Mesodermal cell (in vitro differentiated cells): ENCODE data around the gene LGALSL.

Experiments
- H3K27ac ChIP-seq: 2 replicates; pipeline ENCODE4 v1.7.0; 2013; ENCODE audit warnings: mild to moderate bottlenecking, low read depth, low read length, moderate library complexity; ENCODE audit not compliant: severe bottlenecking
- H3K36me3 ChIP-seq: 2 replicates; pipeline ENCODE4 v1.7.1; 2013; ENCODE audit warnings: mild to moderate bottlenecking, low read length, moderate library complexity; ENCODE audit not compliant: control insufficient read depth, insufficient read depth
- H3K4me1 ChIP-seq: one replicate; pipeline ENCODE4 v1.7.1; 2013; ENCODE audit warnings: mild to moderate bottlenecking, low read length; ENCODE audit not compliant: insufficient read depth, control insufficient read depth, poor library complexity, severe bottlenecking
- H3K4me3 ChIP-seq: 2 replicates; pipeline ENCODE4 v1.7.0; 2013; ENCODE audit warnings: low read length, control low read depth, mild to moderate bottlenecking; ENCODE audit not compliant: insufficient read depth, poor library complexity, severe bottlenecking; ENCODE audit errors: extremely low read depth
- H3K9me3 ChIP-seq: 2 replicates; pipeline ENCODE4 v1.7.1; 2013; ENCODE audit warnings: mild to moderate bottlenecking, low read length, moderate library complexity; ENCODE audit not compliant: control insufficient read depth
- WGBS, 2 experiments: methylation state at CpG; one replicate each; pipeline ENCODE4 v1.1.5; 2013; ENCODE audit warnings: missing lambda C conversion rate in 2 of 2; ENCODE audit not compliant: insufficient coverage in 2 of 2; 5-methylcytosine and 5-hydroxymethylcytosine counted together

The LGALSL gene

GRCh38 chr2:64482765-64483504, 29.0 kb downstream of the LGALSL start:
- no peak overlapping the region for H3K4me3 ChIP-seq
- H3K27ac ChIP-seq: no peak overlapping the region
- WGBS, 2 experiments: 33% methylated on average over 2 to 3 of the region's 5 CpGs
- peaks cover 16% of the 10 kb centered on the region for H3K4me1 ChIP-seq
- no peaks in the 10 kb centered on the region for H3K9me3 ChIP-seq
- H3K36me3 ChIP-seq: no peaks in the 10 kb centered on the region

GRCh38 chr2:64485331-64485730, 31.4 kb downstream of the LGALSL start:
- Histone ChIP-seq H3K9me3 (no peaks in the 10 kb centered on the region), H3K4me3 (no peak overlapping the region), H3K27ac (no peak overlapping the region), H3K4me1 (peaks cover 23% of the 10 kb centered on the region), H3K36me3 (no peaks in the 10 kb centered on the region)
- WGBS, 2 experiments: 85 to 95% methylated on average over 3 of the region's 4 CpGs

- Histone ChIP-seq H3K4me1 (peaks cover 23% of the 10 kb centered on the region), H3K4me3 (no peak overlapping the region), H3K27ac (no peak overlapping the region), H3K9me3 (no peaks in the 10 kb centered on the region), H3K36me3 (no peaks in the 10 kb centered on the region)
- 83 to 87% methylated on average over 6 to 8 of the region's 8 CpGs for WGBS, 2 experiments
These were observed 32.0 kb downstream of the LGALSL start for GRCh38 chr2:64485961-64486360.

GRCh38 chr2:64487256-64488049, 33.5 kb downstream of the LGALSL start:
- Histone ChIP-seq H3K4me1 (peaks cover 22% of the 10 kb centered on the region), H3K27ac (no peak overlapping the region), H3K36me3 (no peaks in the 10 kb centered on the region), H3K4me3 (no peak overlapping the region), H3K9me3 (no peaks in the 10 kb centered on the region)
- WGBS, 2 experiments: 77 to 84% methylated on average over 4 to 5 of the region's 10 CpGs

- WGBS, 2 experiments: 62 to 66% methylated on average over 14 to 16 of the region's 20 CpGs
- no peaks in the 10 kb centered on the region for H3K9me3 ChIP-seq
- H3K4me1 ChIP-seq: peaks cover 17% of the 10 kb centered on the region
- no peaks in the 10 kb centered on the region for H3K36me3 ChIP-seq
- H3K27ac ChIP-seq: no peak overlapping the region
- no peak overlapping the region for H3K4me3 ChIP-seq
These were observed 34.4 kb downstream of the LGALSL start for GRCh38 chr2:64488050-64488974.

- 81 to 85% methylated on average over 3 of the region's 5 CpGs for WGBS, 2 experiments
- Histone ChIP-seq H3K9me3 (no peaks in the 10 kb centered on the region), H3K4me1 (peaks cover 13% of the 10 kb centered on the region), H3K36me3 (no peaks in the 10 kb centered on the region), H3K27ac (no peak overlapping the region), H3K4me3 (no peak overlapping the region)
These were observed 35.3 kb downstream of the LGALSL start for GRCh38 chr2:64489081-64489751.

GRCh38 chr2:64491426-64491825, 37.5 kb downstream of the LGALSL start:
- Histone ChIP-seq H3K36me3 (no peaks in the 10 kb centered on the region), H3K27ac (no peak overlapping the region), H3K4me3 (no peak overlapping the region), H3K4me1 (peaks cover 13% of the 10 kb centered on the region), H3K9me3 (no peaks in the 10 kb centered on the region)
- WGBS, 2 experiments: 95% methylated on average over 4 of the region's 4 CpGs

GRCh38 chr2:64492272-64492671, 38.3 kb downstream of the LGALSL start:
- no CpG with 5 or more reads among the region's 3 CpGs for WGBS, 2 experiments
- H3K9me3 ChIP-seq: no peaks in the 10 kb centered on the region

GRCh38 chr2:64492821-64493220, 38.9 kb downstream of the LGALSL start:
- peaks cover 13% of the 10 kb centered on the region for H3K4me1 ChIP-seq
- H3K9me3 ChIP-seq: no peaks in the 10 kb centered on the region
- WGBS, 2 experiments: 40 to 60% methylated on average over 1 of the region's 3 CpGs
- no peak overlapping the region for H3K4me3 ChIP-seq
- no peaks in the 10 kb centered on the region for H3K36me3 ChIP-seq
- no peak overlapping the region for H3K27ac ChIP-seq

More at GRCh38 chr2:64492272-64492671, 38.3 kb downstream of the LGALSL start:
- Histone ChIP-seq H3K4me1 (peaks cover 13% of the 10 kb centered on the region), H3K27ac (no peak overlapping the region), H3K36me3 (no peaks in the 10 kb centered on the region), H3K4me3 (no peak overlapping the region)

- no peaks in the 10 kb centered on the region for H3K9me3 ChIP-seq
- 83 to 100% methylated on average over 1 to 3 of the region's 4 CpGs for WGBS, 2 experiments
These were observed 39.8 kb downstream of the LGALSL start for GRCh38 chr2:64493788-64494187.

More at GRCh38 chr2:64493788-64494187, 39.8 kb downstream of the LGALSL start:
- Histone ChIP-seq H3K4me3 (no peak overlapping the region), H3K27ac (no peak overlapping the region), H3K36me3 (no peaks in the 10 kb centered on the region), H3K4me1 (peaks cover 9% of the 10 kb centered on the region)
